Adrenal gland (tissue), 5 donors: ENCODE measurements around the gene SRCIN1.

ENCODE experiments used
- POLR2A ChIP-seq, 2 donors: fragments of 450-650 bp; IDR thresholded peaks; one replicate each; pipeline ENCODE4 v1.6.1; 2017; ENCODE audit warnings: antibody characterized with exemption in 2 of 2, mild to moderate bottlenecking in 2 of 2, moderate library complexity in 1 of 2
- TF ChIP-seq, protein P1 (sequence below), 6 experiments: fragments of 450-650 bp in 4 of 6; fragments of 200-600 bp in 2 of 6; sonication (generic) in 1 of 6; IDR thresholded peaks; 1 replicate in 5 of 6; 2 replicates in 1 of 6; pipeline versions ENCODE4 v1.5.1 to v1.8.0; 2016 to 2021; ENCODE audit warnings: antibody characterized with exemption in 6 of 6, mild to moderate bottlenecking in 2 of 6, moderate library complexity in 1 of 6
- donor health status: DM: no; HTN: no; CAD: no.

DNA sequence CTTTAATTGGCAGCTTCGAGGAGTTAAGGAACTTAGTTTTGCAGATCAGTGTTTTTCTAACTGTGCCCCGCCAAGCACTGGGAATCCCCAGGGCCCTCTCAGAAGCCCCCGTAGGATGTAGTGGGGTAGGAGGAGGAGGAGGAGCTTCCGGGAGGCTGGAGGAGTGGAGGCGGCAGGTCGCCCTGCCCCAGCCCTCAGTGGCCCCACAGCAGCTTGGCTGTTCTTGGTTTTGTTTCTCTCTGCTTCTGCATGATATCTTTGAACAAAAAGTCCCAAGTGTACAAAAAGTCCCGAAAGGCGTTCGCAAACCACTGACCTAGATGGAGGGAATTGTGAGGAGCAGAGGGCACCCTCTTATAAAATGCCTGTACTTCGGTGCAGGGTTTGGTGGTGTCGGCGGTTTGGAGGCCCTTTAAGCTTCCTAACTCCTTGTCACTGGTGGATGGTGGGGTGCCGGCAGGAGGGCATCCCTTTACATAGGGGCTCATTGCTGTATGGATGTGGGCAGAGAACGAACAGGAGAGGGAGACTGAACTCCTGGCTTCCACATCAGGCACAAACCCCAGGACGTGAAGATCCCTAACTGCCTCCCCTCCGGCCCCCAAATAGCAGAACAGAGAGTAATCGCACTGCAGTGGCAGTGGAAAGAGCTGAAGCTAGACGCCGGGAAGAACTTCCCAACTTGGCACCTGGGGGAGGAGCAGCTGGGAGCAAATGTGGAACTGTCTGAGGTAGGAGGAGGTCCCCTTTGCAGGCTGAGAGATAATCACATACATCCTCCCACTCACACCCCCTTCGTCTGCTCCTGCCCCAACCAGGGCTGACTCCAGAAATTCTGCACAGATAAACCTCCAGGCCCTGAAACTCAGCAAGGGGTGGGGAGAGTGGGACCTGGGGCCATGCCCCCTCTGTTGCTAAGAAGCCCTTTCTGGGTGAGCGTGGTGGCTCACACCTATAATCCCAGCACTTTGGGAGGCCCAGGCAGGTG lies 49.0 kb upstream of the SRCIN1 start:
- TF ChIP-seq, protein P1, sequence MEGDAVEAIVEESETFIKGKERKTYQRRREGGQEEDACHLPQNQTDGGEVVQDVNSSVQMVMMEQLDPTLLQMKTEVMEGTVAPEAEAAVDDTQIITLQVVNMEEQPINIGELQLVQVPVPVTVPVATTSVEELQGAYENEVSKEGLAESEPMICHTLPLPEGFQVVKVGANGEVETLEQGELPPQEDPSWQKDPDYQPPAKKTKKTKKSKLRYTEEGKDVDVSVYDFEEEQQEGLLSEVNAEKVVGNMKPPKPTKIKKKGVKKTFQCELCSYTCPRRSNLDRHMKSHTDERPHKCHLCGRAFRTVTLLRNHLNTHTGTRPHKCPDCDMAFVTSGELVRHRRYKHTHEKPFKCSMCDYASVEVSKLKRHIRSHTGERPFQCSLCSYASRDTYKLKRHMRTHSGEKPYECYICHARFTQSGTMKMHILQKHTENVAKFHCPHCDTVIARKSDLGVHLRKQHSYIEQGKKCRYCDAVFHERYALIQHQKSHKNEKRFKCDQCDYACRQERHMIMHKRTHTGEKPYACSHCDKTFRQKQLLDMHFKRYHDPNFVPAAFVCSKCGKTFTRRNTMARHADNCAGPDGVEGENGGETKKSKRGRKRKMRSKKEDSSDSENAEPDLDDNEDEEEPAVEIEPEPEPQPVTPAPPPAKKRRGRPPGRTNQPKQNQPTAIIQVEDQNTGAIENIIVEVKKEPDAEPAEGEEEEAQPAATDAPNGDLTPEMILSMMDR (IDR thresholded peaks at IDR 0.05), result no peak
- no peak for TF ChIP-seq POLR2A (IDR thresholded peaks at IDR 0.05)
